RWPE2 (cell line): ENCODE results near the gene KIAA1671.

Experiments used
- ATAC-seq: fragments of 200-7000 bp; cut with Tn5 transposase; 3 replicates; pipeline ENCODE4 v1.9.1; 2021; ENCODE audit warnings: low read depth
- DNase-seq: peaks from one replicate; pipeline ENCODE4 v3.0.0-alpha.2; 2020; ENCODE audit warnings: low spot score
- H3K27ac ChIP-seq: fragments of 450-650 bp; 2 replicates; pipeline ENCODE4 v1.5.1; 2017; ENCODE audit warnings: mild to moderate bottlenecking; ENCODE audit not compliant: poor library complexity, severe bottlenecking
- H3K27me3 ChIP-seq: fragments of 250-450 bp; sonication (Bioruptor Pico); 2 replicates; pipeline ENCODE4 v1.5.1; 2021; ENCODE audit warnings: mild to moderate bottlenecking, moderate library complexity; ENCODE audit not compliant: insufficient read depth, poor library complexity, severe bottlenecking
- H3K36me3 ChIP-seq: fragments of 250-450 bp; sonication (Bioruptor Pico); 2 replicates; pipeline ENCODE4 v1.5.1; 2020; ENCODE audit warnings: low read depth, mild to moderate bottlenecking, moderate library complexity
- H3K4me1 ChIP-seq: fragments of 250-450 bp; sonication (Bioruptor Pico); 2 replicates; pipeline ENCODE4 v1.5.1; 2021; ENCODE audit warnings: mild to moderate bottlenecking, moderate library complexity; ENCODE audit not compliant: insufficient read depth, poor library complexity, severe bottlenecking
- H3K4me3 ChIP-seq: fragments of 250-450 bp; sonication (Bioruptor Pico); 2 replicates; pipeline ENCODE4 v1.5.1; 2021; ENCODE audit warnings: mild to moderate bottlenecking, moderate library complexity; ENCODE audit not compliant: severe bottlenecking
- H3K9me3 ChIP-seq: fragments of 250-450 bp; sonication (Bioruptor Pico); 2 replicates; pipeline ENCODE4 v1.5.1; 2021; ENCODE audit warnings: mild to moderate bottlenecking, moderate library complexity; ENCODE audit not compliant: severe bottlenecking
- CTCF ChIP-seq: fragments of 450-650 bp; IDR thresholded peaks from one replicate; pipeline ENCODE4 v1.5.1; 2017; ENCODE audit warnings: mild to moderate bottlenecking, moderate library complexity; ENCODE audit not compliant: poor library complexity, severe bottlenecking

Gene KIAA1671

GRCh38 chr22:25216230-25216629 lies 263.7 kb downstream of the KIAA1671 start:
- H3K9me3 ChIP-seq = no peaks in the 10 kb centered on the region
- no peaks in the 10 kb centered on the region for H3K4me1 ChIP-seq
- H3K4me3 ChIP-seq = no peak overlapping the region
- no peak for ATAC-seq
- H3K27ac ChIP-seq = no peak overlapping the region
- no peaks in the 10 kb centered on the region for H3K36me3 ChIP-seq
- TF ChIP-seq CTCF = no peak
- no peak for DNase-seq
- H3K27me3 ChIP-seq = no peaks in the 10 kb centered on the region

- Histone ChIP-seq H3K4me3 (no peak within 1 kb of the TSS), H3K9me3 (no peaks in the 10 kb centered on the region), H3K4me1 (no peaks in the 10 kb centered on the region), H3K36me3 (no peaks in the 10 kb centered on the region), H3K27me3 (peaks cover 9% of the 10 kb centered on the region), H3K27ac (no peak within 1 kb of the TSS)
- ATAC-seq (no peak), DNase-seq (no peak)
- no peak for TF ChIP-seq CTCF
Measured at GRCh38 chr22:25219211-25219689, 266.7 kb downstream of the KIAA1671 start, which contains the start of gene CRYBB2. Gene CRYBB2 (plus strand): TSS chr22:25219639. CDS start chr22:25221430, 1,791 bp downstream.

GRCh38 chr22:25219948-25220442 lies 267.5 kb downstream of the KIAA1671 start:
- no peaks in the 10 kb centered on the region for H3K9me3 ChIP-seq
- ATAC-seq = no peak
- no peaks in the 10 kb centered on the region for H3K4me1 ChIP-seq

GRCh38 chr22:25221790-25222189 lies 269.3 kb downstream of the KIAA1671 start:
- H3K9me3 ChIP-seq = no peaks in the 10 kb centered on the region
- H3K27me3 ChIP-seq = peaks cover 9% of the 10 kb centered on the region
- DNase-seq (no peak), ATAC-seq (no peak)
- no peak overlapping the region for H3K27ac ChIP-seq
- no peaks in the 10 kb centered on the region for H3K4me1 ChIP-seq
- TF ChIP-seq CTCF = no peak
- no peak overlapping the region for H3K4me3 ChIP-seq
- no peaks in the 10 kb centered on the region for H3K36me3 ChIP-seq

More at GRCh38 chr22:25219948-25220442, 267.5 kb downstream of the KIAA1671 start:
- H3K27me3 ChIP-seq = peaks cover 9% of the 10 kb centered on the region
- DNase-seq = no peak
- no peak overlapping the region for H3K27ac ChIP-seq
- no peaks in the 10 kb centered on the region for H3K36me3 ChIP-seq
- H3K4me3 ChIP-seq = no peak overlapping the region
- TF ChIP-seq CTCF = no peak

GRCh38 chr22:25223269-25223850 lies 270.8 kb downstream of the KIAA1671 start:
- Histone ChIP-seq H3K36me3 (no peaks in the 10 kb centered on the region), H3K27me3 (peaks cover 9% of the 10 kb centered on the region), H3K4me1 (no peaks in the 10 kb centered on the region), H3K27ac (no peak overlapping the region), H3K9me3 (no peaks in the 10 kb centered on the region), H3K4me3 (no peak overlapping the region)
- ATAC-seq = no peak
- no peak for TF ChIP-seq CTCF
- no peak for DNase-seq
